Loucy (cell line): ENCODE measurements around the gene DOK6.

Experiments used
- CTCF ChIP-seq: fragments of 200-600 bp; sonication (generic); conservative IDR thresholded peaks from 2 replicates; pipeline ENCODE4 v1.5.1; 2014; ENCODE audit warnings: mild to moderate bottlenecking, antibody characterized with exemption, low read length
- EZH2phosphoT487 ChIP-seq: fragments of 200-600 bp; IDR thresholded peaks from 2 replicates; pipeline ENCODE4 v1.6.1; 2018; ENCODE audit warnings: antibody characterized with exemption, mild to moderate bottlenecking, moderate library complexity, borderline replicate concordance

GRCh38 chr18:69757733-69758132, 357.0 kb downstream of the DOK6 start:
- TF ChIP-seq CTCF (no peak), EZH2phosphoT487 (no peak)
